Measurements from ENCODE around the gene SLC35C1.

Gene SLC35C1

DNA sequence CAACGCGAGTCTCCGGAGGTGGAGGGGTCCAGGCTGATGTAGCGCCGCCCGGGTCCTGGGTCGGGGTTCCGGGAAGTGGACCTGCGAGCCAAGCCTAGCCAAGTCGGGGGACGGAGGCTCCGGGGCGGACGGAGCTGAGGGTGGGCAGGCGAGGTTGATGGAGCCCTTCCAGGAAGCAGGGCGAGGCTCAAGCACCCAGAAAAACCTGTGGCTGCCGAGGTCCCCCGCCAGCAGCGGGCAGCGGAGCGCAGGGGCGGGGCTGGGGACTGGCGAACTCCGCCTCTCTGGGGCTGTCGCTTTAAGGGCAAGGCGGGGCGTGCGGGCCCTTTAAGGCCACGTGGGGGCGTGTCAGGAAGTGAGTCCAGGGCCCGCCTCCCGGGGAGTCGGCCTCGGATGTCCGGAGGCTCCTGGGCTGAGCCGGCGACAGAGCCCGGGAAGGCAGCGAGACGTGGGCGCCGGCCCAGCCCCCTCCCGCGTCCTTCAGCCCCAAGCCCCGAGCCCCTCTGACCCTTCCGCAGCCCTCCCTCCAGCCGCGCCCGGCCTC lies at the start of gene SLC35C1:
SLC35C1 (plus strand) TSS at position 389 of the 544 bp plus-strand sequence. CDS start 653 bp downstream, outside the sequence.
- DNase-seq: peak; percentile 94

DNA sequence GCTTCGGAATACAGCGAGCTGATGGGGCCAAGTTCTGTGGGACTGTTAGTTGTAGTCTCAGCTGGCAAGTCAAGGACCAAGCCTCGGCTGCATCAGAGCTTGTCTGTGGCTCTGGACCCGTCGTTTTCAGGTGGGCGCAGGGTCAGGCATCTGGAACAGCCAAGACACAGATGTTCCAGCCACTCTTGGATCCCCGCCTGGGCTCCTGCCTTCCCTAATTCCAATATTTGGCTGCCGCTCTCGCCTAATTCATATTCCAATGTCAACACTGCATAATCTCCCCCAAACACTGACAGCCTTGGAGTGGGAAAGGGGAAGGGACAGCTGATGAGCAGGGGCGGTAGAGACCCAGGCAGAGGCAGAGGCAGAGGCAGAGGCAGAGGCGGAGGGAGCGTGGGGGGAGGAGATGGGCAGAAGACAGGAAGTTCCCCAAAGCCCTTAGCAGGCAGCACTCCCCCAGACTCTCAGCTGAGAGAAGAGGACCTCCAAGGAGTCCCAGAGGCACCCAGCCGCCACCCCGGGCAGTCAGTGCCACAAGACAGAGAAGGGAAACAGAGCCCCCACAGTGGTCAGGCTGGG lies 49.6 kb upstream of the SLC35C1 start:
- no peak for DNase-seq

- no peak for DNase-seq
These were observed 48.5 kb upstream of the SLC35C1 start for GRCh38 chr11:45756384-45757010.

DNA sequence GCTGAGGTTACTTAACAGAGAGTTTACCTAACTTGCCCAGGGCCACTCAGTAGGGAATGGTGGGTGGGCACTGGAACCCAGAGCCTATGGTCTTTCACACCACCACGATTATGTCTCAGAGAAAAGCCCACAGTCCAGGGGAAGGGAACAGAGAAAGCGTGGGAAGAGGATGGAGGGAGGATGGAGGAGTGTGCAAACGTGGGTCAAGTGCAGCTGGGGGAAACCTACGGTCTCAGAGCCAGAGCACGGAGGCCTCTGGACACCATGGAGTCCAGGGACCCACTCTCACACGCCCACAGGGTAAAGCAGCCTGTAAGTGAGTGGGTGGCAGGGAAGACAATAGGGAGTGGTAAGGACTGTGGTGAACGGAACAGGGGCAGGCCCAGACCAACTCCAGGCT lies 47.3 kb upstream of the SLC35C1 start:
- DNase-seq: no peak

DNA sequence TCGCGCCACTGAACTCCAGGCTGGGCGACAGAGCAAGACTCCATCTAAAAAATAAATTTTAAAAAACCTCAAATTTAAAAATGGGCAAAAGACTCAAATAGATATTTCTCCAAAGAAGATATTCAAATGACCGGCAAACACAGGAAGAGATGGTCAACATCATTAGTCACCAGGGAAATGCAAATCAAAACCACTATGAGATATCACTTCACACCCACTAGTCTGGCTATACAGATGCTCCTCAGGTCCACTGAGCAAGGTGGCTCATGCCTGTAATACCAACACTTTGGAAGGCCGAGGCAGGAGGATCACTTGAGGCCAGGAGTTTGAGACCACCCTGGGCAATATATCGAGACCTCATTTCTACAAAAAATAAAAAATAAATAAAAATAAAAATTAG lies 43.3 kb upstream of the SLC35C1 start:
- no peak for DNase-seq

- no peak for DNase-seq
These were observed 39.8 kb upstream of the SLC35C1 start for GRCh38 chr11:45765107-45765668.

GRCh38 chr11:45765836-45766235 lies 39.1 kb upstream of the SLC35C1 start:
- DNase-seq: no peak

GRCh38 chr11:45766469-45766868 lies 38.5 kb upstream of the SLC35C1 start:
- no peak for DNase-seq

- no peak for DNase-seq
These were observed 36.5 kb upstream of the SLC35C1 start for GRCh38 chr11:45768486-45768885.

DNA sequence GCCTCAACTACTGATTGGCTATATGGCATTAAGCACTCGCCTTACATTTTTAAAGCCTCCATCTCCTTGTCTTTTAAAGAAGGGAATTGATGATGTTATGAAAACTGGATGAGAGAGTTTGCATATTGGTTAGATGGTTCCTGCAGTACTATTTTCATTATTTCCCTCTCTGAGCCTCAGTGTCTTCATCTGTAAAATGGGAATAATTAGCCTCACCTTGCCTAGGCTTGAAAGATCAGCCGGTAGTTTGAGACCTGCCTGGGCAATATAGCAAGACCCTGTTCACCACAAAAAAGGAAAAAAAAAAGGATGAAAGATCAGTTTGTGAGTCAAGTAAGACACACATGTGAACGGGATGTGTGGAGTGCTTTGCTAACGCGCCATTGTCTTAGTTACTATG lies 35.0 kb upstream of the SLC35C1 start:
- DNase-seq: no peak

DNA sequence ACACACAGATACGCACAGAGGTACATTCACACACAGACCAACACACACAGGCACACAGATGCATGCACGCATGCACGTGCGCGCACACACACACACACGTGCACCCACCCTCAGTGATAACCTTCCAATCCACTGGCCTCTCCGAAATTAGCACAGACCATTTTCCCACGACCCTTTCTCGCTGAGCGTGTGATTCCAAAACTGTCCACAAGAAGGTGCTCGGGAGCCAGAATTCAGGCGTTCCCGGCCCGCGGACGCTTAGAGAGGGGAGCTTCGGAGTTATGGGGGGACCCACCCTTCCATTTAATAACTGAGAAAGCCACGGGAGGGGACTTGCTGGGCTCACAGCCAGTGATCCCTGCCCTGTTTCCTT lies 33.8 kb upstream of the SLC35C1 start:
- DNase-seq: peak; percentile 41

DNA sequence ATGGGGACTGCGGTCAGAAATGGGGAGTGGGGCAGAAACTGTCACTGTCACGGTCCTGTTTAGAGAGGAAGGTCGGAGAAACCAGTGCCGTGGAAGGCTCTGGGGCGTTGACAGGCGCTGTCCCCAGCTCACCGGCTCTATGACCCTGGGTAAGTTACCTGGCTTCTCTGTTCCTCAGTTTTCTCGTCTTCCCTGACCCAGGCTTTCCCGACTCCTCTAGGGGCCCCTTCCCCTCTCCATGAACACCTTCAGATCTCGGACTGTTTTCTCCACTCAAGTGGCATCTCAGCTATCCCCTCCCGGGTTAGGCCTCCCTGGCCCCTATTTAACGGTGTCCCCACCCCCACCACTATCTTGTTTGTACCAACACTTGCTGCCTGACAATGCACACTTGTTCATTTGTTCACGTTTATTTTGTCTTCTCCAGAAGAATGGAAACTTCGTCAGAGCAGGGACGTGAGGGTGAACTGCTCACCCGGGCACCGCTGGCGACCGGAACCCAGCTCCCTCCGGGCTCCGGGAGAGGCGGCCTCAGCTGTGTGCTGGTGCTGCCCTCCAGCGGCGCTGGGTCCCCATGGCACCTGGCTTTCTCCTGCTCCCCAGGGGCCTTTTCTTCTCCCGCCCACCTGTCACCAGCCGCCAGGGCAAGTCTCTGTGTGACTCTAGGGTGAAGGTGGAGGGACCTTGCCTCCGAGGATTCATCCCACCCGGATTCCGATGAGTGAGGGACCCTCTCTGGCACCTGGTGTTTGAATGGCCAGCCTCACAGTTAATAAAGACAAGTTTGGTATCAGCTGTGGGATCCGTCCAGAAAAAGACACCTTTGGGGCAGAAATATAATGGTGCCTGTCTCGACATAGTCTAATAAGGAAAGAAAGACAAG lies 33.1 kb upstream of the SLC35C1 start:
- peak; percentile 59 for DNase-seq

DNA sequence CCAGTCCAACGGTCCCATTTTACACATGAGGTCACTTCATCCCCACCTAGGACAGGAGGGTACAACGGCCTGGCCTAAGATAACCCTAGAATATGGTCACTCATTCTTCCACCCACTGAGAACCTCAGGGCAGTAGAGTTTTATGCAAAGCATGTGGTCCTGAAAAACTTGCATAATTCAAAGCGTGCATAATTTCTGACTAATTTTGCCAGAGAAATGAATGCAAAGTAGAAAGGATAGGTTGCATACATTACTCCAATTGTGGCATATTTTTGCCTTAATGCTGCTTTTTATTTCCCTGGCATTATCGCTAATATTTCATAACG lies 32.5 kb upstream of the SLC35C1 start:
- DNase-seq: no peak

- no peak for DNase-seq
These were observed 31.8 kb upstream of the SLC35C1 start for GRCh38 chr11:45772986-45773785.

GRCh38 chr11:45773786-45774655 lies 30.9 kb upstream of the SLC35C1 start:
- no peak for DNase-seq

- no peak for DNase-seq
These were observed 30.2 kb upstream of the SLC35C1 start for GRCh38 chr11:45774786-45775185.

DNA sequence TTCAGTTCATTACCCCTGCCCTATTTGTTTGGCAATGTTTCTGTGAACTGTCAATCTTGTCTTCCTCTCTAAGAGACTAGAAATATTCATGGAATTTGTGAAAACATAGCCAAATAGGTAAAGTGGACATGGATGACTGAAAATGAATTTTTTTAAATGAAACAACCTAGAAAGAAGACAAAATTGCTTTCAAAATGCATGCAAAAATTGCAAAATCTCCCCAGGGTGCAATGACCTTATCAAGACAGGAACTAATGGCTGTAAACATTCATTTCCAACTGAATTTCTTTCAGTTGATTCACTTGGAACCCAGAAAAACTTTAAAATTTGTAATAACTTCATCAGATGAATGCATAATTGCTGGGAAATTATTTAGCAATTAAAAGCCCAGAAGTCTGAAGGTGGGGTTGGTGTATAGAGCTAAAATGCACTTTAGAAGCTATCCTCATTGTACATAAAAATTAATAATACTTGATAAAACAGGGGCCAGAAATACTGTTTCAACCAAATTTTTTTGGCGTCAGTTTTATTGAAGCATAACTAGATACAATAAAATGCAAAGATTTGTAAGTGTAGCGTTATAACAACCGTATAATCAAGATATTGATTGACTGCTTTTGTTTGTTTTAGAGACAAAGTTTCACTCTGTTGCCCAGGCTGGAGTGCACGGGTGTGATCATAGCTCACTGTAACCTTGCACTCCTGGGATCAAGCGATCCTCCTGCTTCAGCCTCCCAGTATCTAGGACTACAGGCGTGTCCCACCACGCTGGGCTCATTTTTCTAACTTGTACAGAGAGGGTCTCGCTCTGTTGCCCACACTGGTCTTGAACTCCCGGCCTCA lies 27.6 kb upstream of the SLC35C1 start:
- DNase-seq: peak; percentile 33

GRCh38 chr11:45778341-45778740 lies 26.6 kb upstream of the SLC35C1 start:
- no peak for DNase-seq

DNA sequence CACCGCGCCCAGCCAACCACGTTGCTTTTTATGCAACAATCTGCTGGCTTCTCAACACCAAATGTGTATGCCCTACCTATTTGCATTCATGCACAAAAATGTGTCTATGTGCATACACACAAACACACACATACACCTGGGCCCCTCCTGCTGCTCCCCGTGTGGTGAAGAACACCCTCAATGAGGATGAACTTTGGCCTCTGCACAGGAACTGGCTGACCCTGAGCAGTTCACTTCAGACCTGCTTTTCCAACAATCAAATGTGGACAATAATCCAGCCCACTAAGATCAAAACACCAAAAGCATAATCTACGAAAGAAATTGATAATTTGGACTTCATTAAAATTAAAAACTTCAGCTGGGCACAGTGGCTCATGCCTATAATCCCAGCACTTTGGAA lies 25.3 kb upstream of the SLC35C1 start:
- no peak for DNase-seq

- DNase-seq: no peak
These were observed 18.7 kb upstream of the SLC35C1 start for GRCh38 chr11:45786272-45786671.

- no peak for DNase-seq
These were observed 16.1 kb upstream of the SLC35C1 start for GRCh38 chr11:45788887-45789286.
